HepG2 (cell line): ENCODE data around the gene TMCC2. TPM values are rescaled to one million over a fixed set of nuclear protein-coding genes. Genes with fewer than 3 reads are reported as not detected.

Experiments used
- CBX5 ChIP-seq: sonication (generic); formaldehyde crosslinking; IDR thresholded peaks from 2 replicates; pipeline ENCODE4 v1.4.0; 2020; ENCODE audit warnings: missing genetic modification reagents, borderline replicate concordance
- EED ChIP-seq: sonication (generic); formaldehyde crosslinking; IDR thresholded peaks from 2 replicates; pipeline ENCODE4 v1.5.0; 2020; ENCODE audit warnings: mild to moderate bottlenecking, missing genetic modification reagents
- HNRNPUL1 ChIP-seq: fragments of 200-400 bp; formaldehyde crosslinking; IDR thresholded peaks from 2 replicates; pipeline ENCODE4 v1.6.1; 2017; ENCODE audit warnings: low read depth, mild to moderate bottlenecking, low read length, moderate library complexity
- HOXA5 ChIP-seq: sonication (generic); formaldehyde crosslinking; IDR thresholded peaks from 2 replicates; pipeline ENCODE4 v1.4.0; 2020; ENCODE audit warnings: missing genetic modification reagents
- KDM2A ChIP-seq: sonication (generic); formaldehyde crosslinking; IDR thresholded peaks from 2 replicates; pipeline ENCODE4 v1.4.0; 2020; ENCODE audit warnings: low read depth, missing genetic modification reagents, borderline replicate concordance
- SP1 ChIP-seq, 2 experiments: fragments of 450-650 bp in 1 of 2; sonication (generic) in 1 of 2; formaldehyde crosslinking in 1 of 2; IDR thresholded peaks; 2 replicates each; pipeline versions ENCODE4 v1.4.0 to v1.6.1; 2016 to 2020; ENCODE audit warnings: missing genetic modification reagents in 1 of 2
- TGIF2 ChIP-seq: IDR thresholded peaks from 2 replicates; pipeline ENCODE4 v1.6.1; 2016; ENCODE audit warnings: control low read depth, missing compliant biosample characterization
- ZBTB42 ChIP-seq: sonication (generic); formaldehyde crosslinking; IDR thresholded peaks from 2 replicates; pipeline ENCODE4 v1.5.0; 2020; ENCODE audit warnings: mild to moderate bottlenecking, missing genetic modification reagents
- ZFP41 ChIP-seq: sonication (generic); formaldehyde crosslinking; IDR thresholded peaks from 2 replicates; pipeline ENCODE4 v1.4.0; 2020; ENCODE audit warnings: mild to moderate bottlenecking, missing genetic modification reagents, borderline replicate concordance
- ZNF143 ChIP-seq: sonication (generic); formaldehyde crosslinking; IDR thresholded peaks from 2 replicates; pipeline ENCODE4 v1.4.0; 2020; ENCODE audit warnings: missing genetic modification reagents
- ZNF205 ChIP-seq: IDR thresholded peaks from 2 replicates; pipeline ENCODE4 v1.6.1; 2018; ENCODE audit warnings: missing biosample characterization, missing genetic modification reagents
- ZNF660 ChIP-seq: sonication (generic); formaldehyde crosslinking; IDR thresholded peaks from 2 replicates; pipeline ENCODE4 v1.5.1; 2020; ENCODE audit warnings: mild to moderate bottlenecking, low read depth, missing genetic modification reagents, borderline replicate concordance
- ZNF766 ChIP-seq: sonication (generic); formaldehyde crosslinking; IDR thresholded peaks from 2 replicates; pipeline ENCODE4 v1.5.0; 2020; ENCODE audit warnings: missing genetic modification reagents, borderline replicate concordance
- polyA plus RNA-seq, 8 experiments: library from polyadenylated mRNA; depleted of rRNA in 3 of 8; stranded (reverse) in 7 of 8; unstranded in 1 of 8; fragments of >200 nt; fragmentation: Illumina TruSeq in 4 of 8; extraction: Trizol in 4 of 8; gene quantifications; 2 replicates each; pipeline versions ENCODE4 v1.2.1 to v1.2.3, GENCODE V29; 2011 to 2016; ENCODE audit warnings: low read depth in 4 of 8, missing spikeins in 1 of 8, mixed read lengths in 1 of 8; ENCODE audit not compliant: insufficient read depth in 1 of 8
- total RNA-seq, 5 experiments: library from RNA; depleted of rRNA; stranded (reverse); fragments of >200 nt; fragmentation: Illumina TruSeq; extraction: Trizol; gene quantifications; 2 replicates each; pipeline ENCODE4 v1.2.3, GENCODE V29; 2016; ENCODE audit warnings: low read depth in 1 of 5
- TF ChIP-seq, protein P1 (sequence below): IDR thresholded peaks from 2 replicates; pipeline ENCODE4 v1.6.1; 2016; ENCODE audit warnings: missing genetic modification reagents, missing compliant biosample characterization
- TF ChIP-seq, protein P2 (sequence below): sonication (generic); formaldehyde crosslinking; IDR thresholded peaks from 2 replicates; pipeline ENCODE4 v1.4.0; 2020; ENCODE audit warnings: mild to moderate bottlenecking, missing genetic modification reagents
- TF ChIP-seq, protein P3 (sequence below): sonication (generic); formaldehyde crosslinking; IDR thresholded peaks from 2 replicates; pipeline ENCODE4 v1.8.1; 2023; ENCODE audit warnings: mild to moderate bottlenecking, missing genetic modification reagents
- TF ChIP-seq, protein P4 (sequence below): sonication (generic); formaldehyde crosslinking; IDR thresholded peaks from 2 replicates; pipeline ENCODE4 v1.9.0; 2021; ENCODE audit warnings: missing genetic modification reagents, borderline replicate concordance

Gene TMCC2
- total and polyA plus RNA-seq, 2 of the 13 experiments (the other 11 are each of a cell fraction or from before 2014, with no cell fraction given): 0.12 to 0.24 TPM

DNA sequence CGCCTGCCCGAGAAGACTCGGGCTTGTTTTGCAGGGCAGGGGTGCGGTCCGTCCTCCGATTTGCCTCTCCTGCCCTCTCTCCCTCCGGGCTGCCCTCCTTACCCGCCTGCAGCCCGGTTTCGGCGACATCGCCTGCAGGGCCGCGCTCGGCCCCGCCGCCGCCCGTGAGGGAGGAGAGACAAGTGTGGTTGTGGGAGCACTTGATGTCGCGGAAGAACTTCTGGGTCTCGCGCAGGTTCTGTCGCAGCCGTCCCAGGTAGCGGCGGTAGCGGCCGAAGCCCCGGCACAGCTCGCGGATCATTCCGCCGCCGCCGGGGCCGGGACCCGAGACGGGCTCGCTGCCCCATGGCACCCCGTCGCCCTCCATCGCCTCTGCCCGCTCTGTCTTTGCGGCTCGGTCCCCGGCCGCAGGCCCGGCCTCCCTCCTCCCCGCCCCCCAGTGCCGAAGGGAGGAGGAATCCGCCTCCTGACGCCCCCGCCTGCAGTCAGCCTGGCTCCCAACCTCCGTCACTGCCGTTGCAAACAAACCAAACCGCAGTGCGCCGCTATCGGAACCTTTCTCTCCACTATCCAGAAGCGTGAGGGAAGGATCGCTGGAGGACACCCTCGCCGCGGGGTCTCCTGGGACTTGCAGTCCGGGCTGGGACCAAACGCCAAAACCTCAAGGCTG lies 16.4 kb upstream of the TMCC2 start, which contains the start of gene DSTYK (continued):
- TF ChIP-seq ZBTB42 (CRISPR knock-in tag) (0 out of 2 replicates have a peak, but pooled peaks have one; percentile 26), KDM2A (CRISPR knock-in tag) (peak; percentile 95), ZNF143 (CRISPR knock-in tag) (peak; percentile 100), EED (CRISPR knock-in tag) (no peak; the same call in 1 of the 2 replicates), ZNF205 (CRISPR knock-in tag) (peak; percentile 88), ZFP41 (peak; percentile 87; the same call in 1 of the 2 replicates), CBX5 (CRISPR knock-in tag) (peak; percentile 88; the same call in 1 of the 2 replicates), SP1 (IDR thresholded peaks at IDR 0.05) (no peak), SP1 (CRISPR knock-in tag; IDR thresholded peaks at IDR 0.05) (peak; percentile 87), ZNF660 (CRISPR knock-in tag) (no peak), HNRNPUL1 (0 out of 2 replicates have a peak, but pooled peaks have one; percentile 33), TGIF2 (CRISPR knock-in tag) (peak; percentile 83; the same call in 1 of the 2 replicates), ZNF766 (CRISPR knock-in tag) (0 out of 2 replicates have a peak, but pooled peaks have one; percentile 62), HOXA5 (peak; percentile 84)
- TF ChIP-seq, protein P1, sequence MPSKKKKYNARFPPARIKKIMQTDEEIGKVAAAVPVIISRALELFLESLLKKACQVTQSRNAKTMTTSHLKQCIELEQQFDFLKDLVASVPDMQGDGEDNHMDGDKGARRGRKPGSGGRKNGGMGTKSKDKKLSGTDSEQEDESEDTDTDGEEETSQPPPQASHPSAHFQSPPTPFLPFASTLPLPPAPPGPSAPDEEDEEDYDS: peak; percentile 57; the same call in 1 of the 2 replicates
- TF ChIP-seq, protein P2, sequence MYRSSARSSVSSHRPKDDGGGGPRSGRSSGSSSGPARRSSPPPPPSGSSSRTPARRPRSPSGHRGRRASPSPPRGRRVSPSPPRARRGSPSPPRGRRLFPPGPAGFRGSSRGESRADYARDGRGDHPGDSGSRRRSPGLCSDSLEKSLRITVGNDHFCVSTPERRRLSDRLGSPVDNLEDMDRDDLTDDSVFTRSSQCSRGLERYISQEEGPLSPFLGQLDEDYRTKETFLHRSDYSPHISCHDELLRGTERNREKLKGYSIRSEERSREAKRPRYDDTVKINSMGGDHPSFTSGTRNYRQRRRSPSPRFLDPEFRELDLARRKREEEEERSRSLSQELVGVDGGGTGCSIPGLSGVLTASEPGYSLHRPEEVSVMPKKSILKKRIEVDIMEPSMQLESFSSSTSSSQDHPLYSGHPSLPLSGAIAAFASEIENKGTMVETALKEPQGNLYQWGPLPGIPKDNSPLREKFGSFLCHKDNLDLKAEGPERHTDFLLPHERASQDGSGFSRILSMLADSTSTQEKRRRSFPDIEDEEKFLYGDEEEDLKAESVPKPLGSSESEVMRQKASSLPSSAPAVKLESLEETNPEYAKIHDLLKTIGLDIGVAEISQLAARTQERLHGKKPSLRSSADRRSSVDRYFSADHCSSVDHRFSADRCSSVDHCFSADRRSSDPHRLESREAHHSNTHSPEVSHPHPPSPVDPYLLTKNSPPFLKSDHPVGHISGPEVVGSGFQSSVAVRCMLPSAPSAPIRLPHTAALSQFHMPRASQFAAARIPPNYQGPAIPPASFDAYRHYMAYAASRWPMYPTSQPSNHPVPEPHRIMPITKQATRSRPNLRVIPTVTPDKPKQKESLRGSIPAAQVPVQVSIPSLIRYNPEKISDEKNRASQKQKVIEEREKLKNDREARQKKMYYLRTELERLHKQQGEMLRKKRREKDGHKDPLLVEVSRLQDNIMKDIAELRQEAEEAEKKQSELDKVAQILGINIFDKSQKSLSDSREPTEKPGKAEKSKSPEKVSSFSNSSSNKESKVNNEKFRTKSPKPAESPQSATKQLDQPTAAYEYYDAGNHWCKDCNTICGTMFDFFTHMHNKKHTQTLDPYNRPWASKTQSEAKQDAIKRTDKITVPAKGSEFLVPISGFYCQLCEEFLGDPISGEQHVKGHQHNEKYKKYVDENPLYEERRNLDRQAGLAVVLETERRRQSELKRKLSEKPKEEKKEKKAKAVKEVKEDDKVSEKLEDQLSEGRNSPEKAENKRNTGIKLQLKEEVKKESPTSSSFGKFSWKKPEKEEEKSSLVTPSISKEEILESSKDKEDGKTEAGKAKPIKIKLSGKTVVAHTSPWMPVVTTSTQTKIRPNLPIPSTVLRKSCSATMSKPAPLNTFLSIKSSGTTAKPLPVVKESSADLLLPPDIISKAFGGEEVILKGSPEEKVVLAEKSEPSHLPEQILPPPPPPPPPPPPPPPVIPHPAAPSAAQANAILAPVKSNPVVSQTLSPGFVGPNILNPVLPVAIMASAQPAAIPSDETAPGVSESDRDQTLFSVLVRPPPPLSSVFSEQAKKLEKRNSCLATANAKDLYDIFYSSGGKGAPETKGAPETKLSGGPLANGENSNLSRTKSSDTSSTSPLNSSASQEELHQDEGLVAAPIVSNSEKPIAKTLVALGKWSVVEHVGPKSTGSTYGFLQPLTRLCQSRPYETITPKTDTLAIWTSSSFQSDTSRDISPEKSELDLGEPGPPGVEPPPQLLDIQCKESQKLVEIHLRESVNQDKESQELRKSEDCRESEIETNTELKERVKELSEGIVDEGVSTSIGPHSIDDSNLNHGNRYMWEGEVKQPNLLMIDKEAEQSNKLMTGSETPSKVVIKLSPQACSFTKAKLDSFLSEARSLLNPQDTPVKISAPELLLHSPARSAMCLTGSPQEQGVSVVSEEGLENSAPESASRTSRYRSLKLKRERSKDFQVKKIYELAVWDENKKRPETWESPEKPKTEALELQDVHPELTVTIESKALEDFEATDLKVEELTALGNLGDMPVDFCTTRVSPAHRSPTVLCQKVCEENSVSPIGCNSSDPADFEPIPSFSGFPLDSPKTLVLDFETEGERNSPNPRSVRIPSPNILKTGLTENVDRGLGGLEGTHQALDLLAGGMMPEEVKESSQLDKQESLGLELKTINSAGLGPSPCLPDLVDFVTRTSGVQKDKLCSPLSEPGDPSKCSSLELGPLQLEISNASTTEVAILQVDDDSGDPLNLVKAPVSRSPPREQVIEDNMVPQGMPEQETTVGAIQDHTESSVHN (CRISPR knock-in tag): no peak
- TF ChIP-seq, protein P3, sequence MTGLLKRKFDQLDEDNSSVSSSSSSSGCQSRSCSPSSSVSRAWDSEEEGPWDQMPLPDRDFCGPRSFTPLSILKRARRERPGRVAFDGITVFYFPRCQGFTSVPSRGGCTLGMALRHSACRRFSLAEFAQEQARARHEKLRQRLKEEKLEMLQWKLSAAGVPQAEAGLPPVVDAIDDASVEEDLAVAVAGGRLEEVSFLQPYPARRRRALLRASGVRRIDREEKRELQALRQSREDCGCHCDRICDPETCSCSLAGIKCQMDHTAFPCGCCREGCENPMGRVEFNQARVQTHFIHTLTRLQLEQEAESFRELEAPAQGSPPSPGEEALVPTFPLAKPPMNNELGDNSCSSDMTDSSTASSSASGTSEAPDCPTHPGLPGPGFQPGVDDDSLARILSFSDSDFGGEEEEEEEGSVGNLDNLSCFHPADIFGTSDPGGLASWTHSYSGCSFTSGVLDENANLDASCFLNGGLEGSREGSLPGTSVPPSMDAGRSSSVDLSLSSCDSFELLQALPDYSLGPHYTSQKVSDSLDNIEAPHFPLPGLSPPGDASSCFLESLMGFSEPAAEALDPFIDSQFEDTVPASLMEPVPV (CRISPR knock-in tag): peak; percentile 77; the same call in 1 of the 2 replicates
- TF ChIP-seq, protein P4, sequence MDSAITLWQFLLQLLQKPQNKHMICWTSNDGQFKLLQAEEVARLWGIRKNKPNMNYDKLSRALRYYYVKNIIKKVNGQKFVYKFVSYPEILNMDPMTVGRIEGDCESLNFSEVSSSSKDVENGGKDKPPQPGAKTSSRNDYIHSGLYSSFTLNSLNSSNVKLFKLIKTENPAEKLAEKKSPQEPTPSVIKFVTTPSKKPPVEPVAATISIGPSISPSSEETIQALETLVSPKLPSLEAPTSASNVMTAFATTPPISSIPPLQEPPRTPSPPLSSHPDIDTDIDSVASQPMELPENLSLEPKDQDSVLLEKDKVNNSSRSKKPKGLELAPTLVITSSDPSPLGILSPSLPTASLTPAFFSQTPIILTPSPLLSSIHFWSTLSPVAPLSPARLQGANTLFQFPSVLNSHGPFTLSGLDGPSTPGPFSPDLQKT (CRISPR knock-in tag): no peak
